NOMO-1 treated with dmso at 0.1 percent for 144 hours (cell line): ENCODE data around the gene TMEM42.

Experiments
- DNase-seq: peaks from one replicate; lab custom pipeline; 2025; ENCODE audit not compliant: unreplicated experiment; lab: John Stamatoyannopoulos, UW

Gene TMEM42

DNA sequence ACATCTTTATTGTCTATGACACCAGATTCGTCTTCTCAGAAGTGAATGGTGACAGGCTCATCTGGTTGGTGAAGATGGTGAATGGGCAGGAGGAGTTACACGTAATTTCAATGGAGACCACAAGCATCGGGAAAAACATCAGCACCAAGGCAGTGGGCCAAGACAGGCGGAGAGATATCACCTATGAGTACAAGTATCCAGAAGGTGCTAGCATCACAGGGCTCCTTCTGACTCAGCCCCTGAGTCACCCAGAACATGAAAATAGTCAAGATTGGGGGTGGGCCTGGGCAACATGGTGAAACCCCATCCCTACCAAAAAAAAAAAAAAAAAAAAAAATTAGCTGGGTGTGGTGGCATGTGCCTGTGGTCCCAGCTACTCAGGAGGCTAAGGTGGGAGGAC is 45.3 kb downstream of the TMEM42 start:
- no peak for DNase-seq

DNA sequence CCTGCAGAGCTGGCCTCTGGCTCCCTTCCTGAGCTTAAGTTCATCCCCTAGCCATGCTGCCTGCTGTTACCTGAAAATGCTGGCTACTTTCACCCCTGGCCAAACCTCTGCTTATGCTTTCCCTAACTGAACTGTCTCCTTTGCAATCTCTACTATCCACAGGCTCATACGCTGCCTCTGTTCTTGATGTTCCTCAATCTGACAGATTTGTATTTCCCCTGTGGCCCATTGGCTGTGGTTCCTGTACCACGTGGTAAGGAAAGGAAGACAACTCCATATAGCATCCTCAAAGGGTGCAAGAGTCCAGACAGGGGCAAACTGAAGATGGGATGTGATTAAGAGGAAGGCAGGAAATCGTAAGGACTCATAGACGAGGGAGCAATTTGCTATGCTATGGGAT is 45.9 kb downstream of the TMEM42 start:
- no peak for DNase-seq

DNA sequence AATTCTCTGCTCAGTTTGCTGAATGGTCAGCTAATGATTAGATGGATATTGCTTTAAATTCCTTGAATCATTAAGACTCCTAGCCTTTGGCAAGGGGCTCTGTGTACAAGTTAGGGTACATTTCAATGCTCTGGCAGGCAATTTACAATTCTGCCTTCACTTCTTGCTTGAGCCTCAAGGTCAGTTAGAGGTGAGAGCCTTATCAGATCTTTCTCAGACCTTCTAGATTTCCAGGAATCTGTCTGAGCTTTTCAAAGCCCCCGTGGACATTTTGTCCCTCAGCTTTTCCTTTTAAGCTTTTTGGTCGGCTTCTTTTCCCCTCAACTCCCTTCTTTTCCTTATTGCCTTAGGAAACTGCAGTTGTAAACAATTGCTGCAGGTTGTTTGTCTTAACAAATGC is 47.4 kb downstream of the TMEM42 start:
- no peak for DNase-seq

DNA sequence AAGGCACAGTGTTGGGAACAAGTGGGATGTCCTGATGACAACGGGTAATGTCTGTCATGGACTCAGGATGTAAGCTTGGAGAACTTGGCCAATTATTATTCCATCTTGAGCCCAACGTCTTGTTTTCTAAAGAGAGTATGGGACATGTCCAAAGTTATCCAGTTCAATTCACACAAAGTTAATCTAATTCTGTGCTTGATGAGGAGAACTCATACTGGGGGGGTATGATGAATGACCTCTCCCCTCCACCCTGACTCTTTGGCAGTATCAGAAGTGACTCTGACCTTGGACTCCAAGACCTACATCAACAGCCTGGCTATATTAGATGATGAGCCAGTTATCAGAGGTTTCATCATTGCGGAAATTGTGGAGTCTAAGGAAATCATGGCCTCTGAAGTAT is 49.0 kb downstream of the TMEM42 start:
- DNase-seq: no peak

DNA sequence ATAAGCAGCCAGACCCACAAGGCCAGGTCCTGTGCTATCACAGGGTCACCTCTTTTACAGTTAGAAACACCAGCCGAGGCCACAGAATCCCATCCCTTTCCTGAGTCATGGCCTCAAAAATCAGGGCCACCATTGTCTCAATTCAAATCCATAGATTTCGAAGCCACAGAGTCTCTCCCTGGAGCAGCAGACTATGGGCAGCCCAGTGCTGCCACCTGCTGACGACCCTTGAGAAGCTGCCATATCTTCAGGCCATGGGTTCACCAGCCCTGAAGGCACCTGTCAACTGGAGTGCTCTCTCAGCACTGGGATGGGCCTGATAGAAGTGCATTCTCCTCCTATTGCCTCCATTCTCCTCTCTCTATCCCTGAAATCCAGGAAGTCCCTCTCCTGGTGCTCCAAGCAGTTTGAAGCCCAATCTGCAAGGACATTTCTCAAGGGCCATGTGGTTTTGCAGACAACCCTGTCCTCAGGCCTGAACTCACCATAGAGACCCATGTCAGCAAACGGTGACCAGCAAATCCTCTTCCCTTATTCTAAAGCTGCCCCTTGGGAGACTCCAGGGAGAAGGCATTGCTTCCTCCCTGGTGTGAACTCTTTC is 52.3 kb downstream of the TMEM42 start:
- no peak for DNase-seq

DNA sequence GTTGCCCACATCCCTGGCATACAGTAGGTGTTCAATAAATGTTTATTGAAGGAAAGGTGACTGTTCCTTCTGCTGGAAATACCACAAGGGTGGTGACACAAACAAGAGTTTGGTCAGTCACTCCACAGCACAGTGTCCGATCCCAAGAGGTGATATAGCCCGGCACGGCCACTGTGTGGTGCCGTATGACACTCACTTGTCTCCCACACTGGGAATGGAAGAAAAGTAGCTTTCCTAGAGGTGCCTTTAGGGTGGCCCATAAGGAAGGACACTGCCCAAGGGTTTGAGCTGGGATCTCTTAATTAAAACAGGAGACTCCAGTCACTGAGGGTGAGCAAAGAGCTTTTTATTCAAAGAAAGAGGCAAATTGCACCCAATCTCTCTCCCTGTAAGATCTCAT is 53.2 kb downstream of the TMEM42 start:
- no peak for DNase-seq
